Measurements from ENCODE around the gene SLC6A12.

SLC6A12 gene

GRCh38 chr12:178829-179109, 35.2 kb downstream of the SLC6A12 start:
- DNase-seq (ENCODE audit: low spot score), result no peak
- H3K27ac Mint-ChIP-seq, result no peak overlapping the region
- peaks cover 2% of the 10 kb centered on the region for H3K27me3 Mint-ChIP-seq (ENCODE audit: low read depth)
- peaks cover 7% of the 10 kb centered on the region for H3K4me1 Mint-ChIP-seq (ENCODE audit: low read depth)
- no peak overlapping the region for H3K4me3 Mint-ChIP-seq
- H3K9me3 Mint-ChIP-seq, result no peaks in the 10 kb centered on the region
- no peaks in the 10 kb centered on the region for H3K36me3 Mint-ChIP-seq (ENCODE audit: low read depth)

GRCh38 chr12:177980-178828, 35.8 kb downstream of the SLC6A12 start:
- H3K9me3 Mint-ChIP-seq, result no peaks in the 10 kb centered on the region
- no peak overlapping the region for H3K4me3 Mint-ChIP-seq
- H3K36me3 Mint-ChIP-seq (ENCODE audit: low read depth), result no peaks in the 10 kb centered on the region
- no peak overlapping the region for H3K27ac Mint-ChIP-seq
- H3K4me1 Mint-ChIP-seq (ENCODE audit: low read depth), result peaks cover 7% of the 10 kb centered on the region
- DNase-seq (ENCODE audit: low spot score), result no peak
- peaks cover 2% of the 10 kb centered on the region for H3K27me3 Mint-ChIP-seq (ENCODE audit: low read depth)

- no peak overlapping the region for H3K4me3 Mint-ChIP-seq
- H3K36me3 Mint-ChIP-seq (ENCODE audit: low read depth), result no peaks in the 10 kb centered on the region
- H3K9me3 Mint-ChIP-seq, result no peaks in the 10 kb centered on the region
- DNase-seq (ENCODE audit: low spot score), result no peak
- no peaks in the 10 kb centered on the region for H3K27me3 Mint-ChIP-seq (ENCODE audit: low read depth)
- peaks cover 7% of the 10 kb centered on the region for H3K4me1 Mint-ChIP-seq (ENCODE audit: low read depth)
- H3K27ac Mint-ChIP-seq, result no peak overlapping the region
Measured at GRCh38 chr12:177336-177979, 36.5 kb downstream of the SLC6A12 start.

GRCh38 chr12:176321-177181, 37.4 kb downstream of the SLC6A12 start:
- Mint-ChIP-seq H3K4me3 (no peak overlapping the region), H3K36me3 (ENCODE audit: low read depth) (no peaks in the 10 kb centered on the region), H3K9me3 (no peaks in the 10 kb centered on the region), H3K27me3 (ENCODE audit: low read depth) (no peaks in the 10 kb centered on the region), H3K27ac (no peak overlapping the region), H3K4me1 (ENCODE audit: low read depth) (peaks cover 7% of the 10 kb centered on the region)
- no peak for DNase-seq (ENCODE audit: low spot score)

GRCh38 chr12:175759-176158, 38.2 kb downstream of the SLC6A12 start:
- Mint-ChIP-seq H3K4me3 (no peak overlapping the region), H3K36me3 (ENCODE audit: low read depth) (no peaks in the 10 kb centered on the region), H3K9me3 (no peaks in the 10 kb centered on the region), H3K4me1 (ENCODE audit: low read depth) (peaks cover 7% of the 10 kb centered on the region), H3K27ac (no peak overlapping the region), H3K27me3 (ENCODE audit: low read depth) (no peaks in the 10 kb centered on the region)
- DNase-seq (ENCODE audit: low spot score), result no peak

- Mint-ChIP-seq H3K36me3 (ENCODE audit: low read depth) (no peaks in the 10 kb centered on the region), H3K27ac (no peak overlapping the region), H3K27me3 (ENCODE audit: low read depth) (no peaks in the 10 kb centered on the region), H3K4me3 (no peak overlapping the region), H3K9me3 (no peaks in the 10 kb centered on the region), H3K4me1 (ENCODE audit: low read depth) (peaks cover 4% of the 10 kb centered on the region)
- DNase-seq (ENCODE audit: low spot score), result no peak
Measured at GRCh38 chr12:175250-175649, 38.7 kb downstream of the SLC6A12 start.

- Mint-ChIP-seq H3K27me3 (ENCODE audit: low read depth) (peaks cover under 1% of the 10 kb centered on the region), H3K4me3 (no peak overlapping the region), H3K9me3 (no peaks in the 10 kb centered on the region), H3K36me3 (ENCODE audit: low read depth) (no peaks in the 10 kb centered on the region), H3K4me1 (ENCODE audit: low read depth) (peaks cover 2% of the 10 kb centered on the region), H3K27ac (no peak overlapping the region)
- DNase-seq (ENCODE audit: low spot score), result no peak
Measured at GRCh38 chr12:174596-174995, 39.4 kb downstream of the SLC6A12 start.

GRCh38 chr12:174124-174523, 39.8 kb downstream of the SLC6A12 start:
- DNase-seq (ENCODE audit: low spot score), result no peak
- Mint-ChIP-seq H3K36me3 (ENCODE audit: low read depth) (no peaks in the 10 kb centered on the region), H3K27ac (no peak overlapping the region), H3K9me3 (no peaks in the 10 kb centered on the region), H3K4me3 (no peak overlapping the region), H3K27me3 (ENCODE audit: low read depth) (peaks cover 3% of the 10 kb centered on the region), H3K4me1 (ENCODE audit: low read depth) (peaks cover 4% of the 10 kb centered on the region)

GRCh38 chr12:172732-173161, 41.2 kb downstream of the SLC6A12 start:
- no peaks in the 10 kb centered on the region for H3K9me3 Mint-ChIP-seq
- no peak overlapping the region for H3K27ac Mint-ChIP-seq
- no peak overlapping the region for H3K4me3 Mint-ChIP-seq
- peaks cover 3% of the 10 kb centered on the region for H3K27me3 Mint-ChIP-seq (ENCODE audit: low read depth)
- peaks cover 9% of the 10 kb centered on the region for H3K4me1 Mint-ChIP-seq (ENCODE audit: low read depth)
- DNase-seq (ENCODE audit: low spot score), result no peak
- no peaks in the 10 kb centered on the region for H3K36me3 Mint-ChIP-seq (ENCODE audit: low read depth)

GRCh38 chr12:171743-172676, 41.9 kb downstream of the SLC6A12 start:
- H3K36me3 Mint-ChIP-seq (ENCODE audit: low read depth), result no peaks in the 10 kb centered on the region
- H3K4me1 Mint-ChIP-seq (ENCODE audit: low read depth), result peaks cover 9% of the 10 kb centered on the region
- no peaks in the 10 kb centered on the region for H3K9me3 Mint-ChIP-seq
- H3K27me3 Mint-ChIP-seq (ENCODE audit: low read depth), result peaks cover 7% of the 10 kb centered on the region
- no peak for DNase-seq (ENCODE audit: low spot score)
- H3K27ac Mint-ChIP-seq, result no peak overlapping the region
- H3K4me3 Mint-ChIP-seq, result no peak overlapping the region

- no peak overlapping the region for H3K4me3 Mint-ChIP-seq
- no peaks in the 10 kb centered on the region for H3K9me3 Mint-ChIP-seq
- H3K36me3 Mint-ChIP-seq (ENCODE audit: low read depth), result no peaks in the 10 kb centered on the region
- H3K27me3 Mint-ChIP-seq (ENCODE audit: low read depth), result peaks cover 7% of the 10 kb centered on the region
- no peak for DNase-seq (ENCODE audit: low spot score)
- H3K27ac Mint-ChIP-seq, result no peak overlapping the region
- peaks cover 9% of the 10 kb centered on the region for H3K4me1 Mint-ChIP-seq (ENCODE audit: low read depth)
Measured at GRCh38 chr12:171276-171675, 42.7 kb downstream of the SLC6A12 start.

GRCh38 chr12:170371-171225, 43.4 kb downstream of the SLC6A12 start:
- H3K27me3 Mint-ChIP-seq (ENCODE audit: low read depth), result peaks cover 7% of the 10 kb centered on the region
- no peak for DNase-seq (ENCODE audit: low spot score)
- H3K36me3 Mint-ChIP-seq (ENCODE audit: low read depth), result no peaks in the 10 kb centered on the region
- no peaks in the 10 kb centered on the region for H3K9me3 Mint-ChIP-seq
- H3K4me1 Mint-ChIP-seq (ENCODE audit: low read depth), result peaks cover 9% of the 10 kb centered on the region
- H3K4me3 Mint-ChIP-seq, result no peak overlapping the region
- no peak overlapping the region for H3K27ac Mint-ChIP-seq
